KMS-11 (cell line): ENCODE measurements around the gene MAP4K4.

Experiments
- H2AFZ ChIP-seq: fragments of 200-600 bp; sonication (generic); 2 replicates; pipeline ENCODE4 v1.6.1; 2016; ENCODE audit warnings: antibody characterized with exemption, mixed run types, low read depth
- H3K27ac ChIP-seq: fragments of 200-600 bp; sonication (generic); 2 replicates; pipeline ENCODE4 v1.6.1; 2016; ENCODE audit warnings: mild to moderate bottlenecking, mixed run types
- H3K27me3 ChIP-seq: fragments of 200-600 bp; sonication (generic); 2 replicates; pipeline ENCODE4 v1.6.1; 2017; ENCODE audit warnings: mild to moderate bottlenecking, low read depth, mixed run types, moderate library complexity; ENCODE audit not compliant: insufficient read depth
- H3K36me3 ChIP-seq: fragments of 200-600 bp; sonication (generic); 2 replicates; pipeline ENCODE4 v1.6.1; 2017; ENCODE audit warnings: mild to moderate bottlenecking, mixed run types; ENCODE audit not compliant: insufficient read depth
- H3K4me1 ChIP-seq: fragments of 200-600 bp; sonication (generic); 2 replicates; pipeline ENCODE4 v1.6.1; 2016; ENCODE audit warnings: mild to moderate bottlenecking, low read depth, mixed run types; ENCODE audit not compliant: poor library complexity, severe bottlenecking
- H3K4me2 ChIP-seq: fragments of 200-600 bp; sonication (generic); 2 replicates; pipeline ENCODE4 v1.7.0; 2016; ENCODE audit warnings: mild to moderate bottlenecking, mixed run types
- H3K4me3 ChIP-seq: fragments of 200-600 bp; sonication (generic); IDR thresholded peaks from 2 replicates; pipeline ENCODE4 v1.6.1; 2017; ENCODE audit warnings: low read depth, low read length, mixed read lengths; ENCODE audit not compliant: insufficient read depth
- H3K79me2 ChIP-seq: fragments of 200-600 bp; sonication (generic); 2 replicates; pipeline ENCODE4 v1.6.1; 2016; ENCODE audit warnings: low read depth, mixed run types; ENCODE audit not compliant: insufficient read depth
- H3K9ac ChIP-seq: fragments of 200-600 bp; sonication (generic); 2 replicates; pipeline ENCODE4 v1.6.1; 2016; ENCODE audit warnings: mild to moderate bottlenecking, mixed run types
- H4K20me1 ChIP-seq: fragments of 200-600 bp; sonication (generic); 2 replicates; pipeline ENCODE4 v1.6.1; 2016; ENCODE audit warnings: mild to moderate bottlenecking, mixed run types; ENCODE audit not compliant: insufficient read depth
- CTCF ChIP-seq: fragments of 200-600 bp; sonication (generic); conservative IDR thresholded peaks from 2 replicates; pipeline ENCODE4 v1.6.1; 2017; ENCODE audit warnings: low read depth, mild to moderate bottlenecking, antibody characterized with exemption, low read length, moderate library complexity, mixed read lengths

Gene MAP4K4

GRCh38 chr2:101692766-101693165 lies 4.7 kb upstream of the MAP4K4 start:
- Histone ChIP-seq H3K27me3 (no peaks in the 10 kb centered on the region), H3K9ac (no peak overlapping the region), H3K79me2 (no peaks in the 10 kb centered on the region), H4K20me1 (no peaks in the 10 kb centered on the region), H3K27ac (no peak overlapping the region), H2AFZ (no peak overlapping the region), H3K4me1 (no peaks in the 10 kb centered on the region), H3K36me3 (no peaks in the 10 kb centered on the region), H3K4me2 (no peak overlapping the region), H3K4me3 (no peak overlapping the region)
- TF ChIP-seq CTCF, result no peak

GRCh38 chr2:101693991-101694588 lies 3.4 kb upstream of the MAP4K4 start:
- Histone ChIP-seq H4K20me1 (no peaks in the 10 kb centered on the region), H3K27me3 (no peaks in the 10 kb centered on the region), H3K4me1 (peaks cover 4% of the 10 kb centered on the region), H3K36me3 (no peaks in the 10 kb centered on the region), H3K4me3 (no peak overlapping the region), H3K4me2 (no peak overlapping the region), H3K79me2 (peaks cover 8% of the 10 kb centered on the region), H3K9ac (no peak overlapping the region), H3K27ac (no peak overlapping the region), H2AFZ (no peak overlapping the region)
- TF ChIP-seq CTCF, result no peak

- peak overlapping the region; percentile 66; the same call in 1 of the 2 replicates for H3K9ac ChIP-seq
- peaks cover 32% of the 10 kb centered on the region for H3K79me2 ChIP-seq
- H3K27me3 ChIP-seq, result no peaks in the 10 kb centered on the region
- H3K4me2 ChIP-seq, result peak overlapping the region; percentile 48; the same call in 1 of the 2 replicates
- 0 out of 2 replicates have a peak overlapping the region, but pooled peaks have one; percentile 35 for H3K27ac ChIP-seq
- no peaks in the 10 kb centered on the region for H3K36me3 ChIP-seq
- no peak for TF ChIP-seq CTCF
- 0 out of 2 replicates have a peak, but pooled peaks cover 11% of the 10 kb centered on the region for H4K20me1 ChIP-seq
- peaks cover 25% of the 10 kb centered on the region for H3K4me1 ChIP-seq
- H2AFZ ChIP-seq, result peak overlapping the region; percentile 87
- H3K4me3 ChIP-seq, result peak overlapping the region; percentile 71
Observed at GRCh38 chr2:101696272-101697123, 1.0 kb upstream of the MAP4K4 start.

GRCh38 chr2:101698014-101698843 lies 722 bp downstream of the MAP4K4 start:
- Histone ChIP-seq H3K79me2 (peaks cover 49% of the 10 kb centered on the region), H3K27ac (peak overlapping the region; percentile 43), H3K4me1 (peaks cover 25% of the 10 kb centered on the region)

More at GRCh38 chr2:101698014-101698843, 722 bp downstream of the MAP4K4 start:
- Histone ChIP-seq H3K36me3 (no peaks in the 10 kb centered on the region), H4K20me1 (0 out of 2 replicates have a peak, but pooled peaks cover 11% of the 10 kb centered on the region), H3K9ac (peak overlapping the region; percentile 79; the same call in 1 of the 2 replicates), H3K27me3 (no peaks in the 10 kb centered on the region), H3K4me2 (peak overlapping the region; percentile 93), H3K4me3 (peak overlapping the region; percentile 83), H2AFZ (peak overlapping the region; percentile 57)
- no peak for TF ChIP-seq CTCF
